Parathyroid adenoma (tissue), 2 donors: Measurements from ENCODE around the gene ODAPH.
"Not testable (repeated sequence)": the region's sequence is repeated elsewhere in the genome, so short reads cannot be mapped to it uniquely, and the experiment has no call there.

Source experiments
- H2AFZ ChIP-seq: fragments of 300-600 bp; sonication (generic); one replicate; pipeline ENCODE4 v1.7.0; 2017; ENCODE audit warnings: antibody characterized with exemption, mild to moderate bottlenecking
- H3K27ac ChIP-seq: fragments of 300-600 bp; sonication (generic); one replicate; pipeline ENCODE4 v1.7.0; 2017
- H3K27me3 ChIP-seq: fragments of 300-600 bp; sonication (generic); one replicate; pipeline ENCODE4 v1.7.0; 2017; ENCODE audit warnings: low read length; ENCODE audit not compliant: control insufficient read depth, insufficient read depth
- H3K36me3 ChIP-seq: fragments of 300-600 bp; sonication (generic); one replicate; pipeline ENCODE4 v1.7.0; 2017; ENCODE audit warnings: low read length; ENCODE audit not compliant: control insufficient read depth, insufficient read depth
- H3K4me1 ChIP-seq: fragments of 300-600 bp; sonication (generic); one replicate; pipeline ENCODE4 v1.7.0; 2017; ENCODE audit warnings: control low read depth
- H3K4me2 ChIP-seq: fragments of 300-600 bp; sonication (generic); one replicate; pipeline ENCODE4 v1.7.0; 2017; ENCODE audit warnings: low read length
- H3K4me3 ChIP-seq: fragments of 300-600 bp; sonication (generic); one replicate; pipeline ENCODE4 v1.7.0; 2017; ENCODE audit warnings: low read depth, low read length
- H3K79me2 ChIP-seq: fragments of 300-600 bp; sonication (generic); one replicate; pipeline ENCODE4 v1.7.0; 2017; ENCODE audit warnings: control low read depth
- H3K9ac ChIP-seq: fragments of 300-600 bp; sonication (generic); one replicate; pipeline ENCODE4 v1.7.0; 2017; ENCODE audit warnings: mild to moderate bottlenecking
- H3K9me3 ChIP-seq: fragments of 300-600 bp; sonication (generic); one replicate; pipeline ENCODE4 v1.7.0; 2017; ENCODE audit warnings: low read length; ENCODE audit not compliant: control insufficient read depth
- TF ChIP-seq, protein P1 (sequence below): fragments of 300-600 bp; sonication (generic); IDR thresholded peaks from one replicate; pipeline ENCODE4 v1.7.0; 2017; ENCODE audit warnings: antibody characterized with exemption, mild to moderate bottlenecking
- donor health status: primary hyperparathyroidism.

ODAPH gene

DNA sequence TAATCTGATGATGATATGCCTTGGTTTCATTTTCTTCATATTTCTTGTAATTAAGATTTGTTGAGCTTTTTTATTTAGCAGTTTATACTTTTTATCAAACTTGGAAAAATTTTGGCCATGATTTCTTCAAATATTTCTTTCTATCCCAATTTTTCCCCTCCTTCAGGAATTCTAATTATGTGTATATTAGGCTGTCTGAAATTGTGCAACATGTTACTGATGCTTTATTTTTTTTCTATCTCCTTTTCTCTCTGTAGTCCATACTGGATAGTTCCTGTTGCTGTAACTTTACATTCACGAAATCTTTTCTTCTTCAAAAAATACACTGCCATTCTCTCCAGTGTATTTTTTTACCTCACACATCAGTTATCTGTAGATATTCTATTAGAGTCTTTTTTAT, 30.8 kb upstream of the ODAPH start:
- Histone ChIP-seq H2AFZ (no peak overlapping the region), H3K4me3 (no peak overlapping the region), H3K9me3 (no peaks in the 10 kb centered on the region), H3K27me3 (no peaks in the 10 kb centered on the region), H3K4me2 (no peak overlapping the region), H3K4me1 (no peaks in the 10 kb centered on the region), H3K36me3 (no peaks in the 10 kb centered on the region), H3K27ac (no peak overlapping the region), H3K79me2 (peaks cover 2% of the 10 kb centered on the region), H3K9ac (no peak overlapping the region)
- TF ChIP-seq, protein P1, sequence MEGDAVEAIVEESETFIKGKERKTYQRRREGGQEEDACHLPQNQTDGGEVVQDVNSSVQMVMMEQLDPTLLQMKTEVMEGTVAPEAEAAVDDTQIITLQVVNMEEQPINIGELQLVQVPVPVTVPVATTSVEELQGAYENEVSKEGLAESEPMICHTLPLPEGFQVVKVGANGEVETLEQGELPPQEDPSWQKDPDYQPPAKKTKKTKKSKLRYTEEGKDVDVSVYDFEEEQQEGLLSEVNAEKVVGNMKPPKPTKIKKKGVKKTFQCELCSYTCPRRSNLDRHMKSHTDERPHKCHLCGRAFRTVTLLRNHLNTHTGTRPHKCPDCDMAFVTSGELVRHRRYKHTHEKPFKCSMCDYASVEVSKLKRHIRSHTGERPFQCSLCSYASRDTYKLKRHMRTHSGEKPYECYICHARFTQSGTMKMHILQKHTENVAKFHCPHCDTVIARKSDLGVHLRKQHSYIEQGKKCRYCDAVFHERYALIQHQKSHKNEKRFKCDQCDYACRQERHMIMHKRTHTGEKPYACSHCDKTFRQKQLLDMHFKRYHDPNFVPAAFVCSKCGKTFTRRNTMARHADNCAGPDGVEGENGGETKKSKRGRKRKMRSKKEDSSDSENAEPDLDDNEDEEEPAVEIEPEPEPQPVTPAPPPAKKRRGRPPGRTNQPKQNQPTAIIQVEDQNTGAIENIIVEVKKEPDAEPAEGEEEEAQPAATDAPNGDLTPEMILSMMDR = no peak

- H2AFZ ChIP-seq = no peak overlapping the region
- H3K27ac ChIP-seq = no peak overlapping the region
- H3K36me3 ChIP-seq = no peaks in the 10 kb centered on the region
- H3K27me3 ChIP-seq = no peaks in the 10 kb centered on the region
- H3K79me2 ChIP-seq = peaks cover 2% of the 10 kb centered on the region
- H3K9ac ChIP-seq = no peak overlapping the region
- H3K4me1 ChIP-seq = no peaks in the 10 kb centered on the region
- no peak overlapping the region for H3K4me3 ChIP-seq
- TF ChIP-seq, protein P1 = no peak
- no peak overlapping the region for H3K4me2 ChIP-seq
- H3K9me3 ChIP-seq = no peaks in the 10 kb centered on the region
Observed at GRCh38 chr4:75525910-75526309, 30.0 kb upstream of the ODAPH start.

GRCh38 chr4:75527482-75527881, 28.4 kb upstream of the ODAPH start:
- Histone ChIP-seq H3K4me2 (no peak overlapping the region), H3K4me1 (no peaks in the 10 kb centered on the region), H3K9ac (no peak overlapping the region), H3K36me3 (no peaks in the 10 kb centered on the region), H2AFZ (no peak overlapping the region), H3K27ac (no peak overlapping the region), H3K4me3 (no peak overlapping the region), H3K9me3 (no peaks in the 10 kb centered on the region), H3K27me3 (no peaks in the 10 kb centered on the region), H3K79me2 (peaks cover 2% of the 10 kb centered on the region)
- TF ChIP-seq, protein P1 = no peak

DNA sequence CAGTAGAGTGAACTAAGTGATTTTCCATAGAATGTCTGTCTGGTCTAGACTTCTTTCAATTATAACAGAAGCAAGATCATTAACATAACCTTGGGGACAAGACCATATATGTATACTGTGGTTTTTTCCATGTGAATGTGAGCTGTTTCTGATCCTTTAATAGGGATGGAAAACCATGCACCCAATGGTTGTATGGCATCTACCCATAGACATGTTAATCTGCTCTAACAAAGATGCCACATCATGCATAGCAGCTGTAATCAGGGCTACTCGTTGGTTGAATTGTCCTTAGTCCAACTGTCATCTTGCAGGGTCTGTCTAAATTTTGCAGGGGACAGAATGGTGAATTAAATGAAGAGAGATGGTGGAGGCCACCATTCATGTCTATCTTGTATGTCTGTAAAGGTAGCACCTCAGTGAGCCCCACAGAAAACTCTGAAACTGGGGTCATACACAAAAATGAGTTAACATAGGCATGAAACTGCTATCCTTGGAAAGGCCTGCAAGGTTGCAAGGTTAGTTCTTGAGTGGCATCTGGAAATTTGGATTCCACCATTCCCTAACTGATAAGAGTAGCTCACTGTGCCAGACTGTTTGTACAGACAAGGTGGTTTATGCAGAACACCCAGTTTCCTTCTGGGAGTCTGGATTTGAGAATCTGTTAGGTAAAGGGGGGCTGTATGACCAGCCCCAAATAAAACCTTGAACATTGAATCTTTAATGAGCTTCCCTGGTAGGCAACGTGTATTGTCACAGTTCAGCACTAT, 25.1 kb upstream of the ODAPH start:
- TF ChIP-seq, protein P1 = no peak
- no peaks in the 10 kb centered on the region for H3K27me3 ChIP-seq
- no peaks in the 10 kb centered on the region for H3K4me1 ChIP-seq
- no peaks in the 10 kb centered on the region for H3K79me2 ChIP-seq
- H3K4me2 ChIP-seq = no peak overlapping the region
- no peak overlapping the region for H3K9ac ChIP-seq
- no peaks in the 10 kb centered on the region for H3K36me3 ChIP-seq
- no peaks in the 10 kb centered on the region for H3K9me3 ChIP-seq
- no peak overlapping the region for H2AFZ ChIP-seq
- no peak overlapping the region for H3K27ac ChIP-seq
- H3K4me3 ChIP-seq = no peak overlapping the region

GRCh38 chr4:75531536-75532143, 24.2 kb upstream of the ODAPH start:
- not testable (repeated sequence) for H2AFZ ChIP-seq, H3K9ac ChIP-seq, H3K27me3 ChIP-seq, H3K9me3 ChIP-seq, H3K4me3 ChIP-seq, H3K36me3 ChIP-seq, H3K79me2 ChIP-seq, H3K4me2 ChIP-seq, H3K4me1 ChIP-seq, H3K27ac ChIP-seq

GRCh38 chr4:75533339-75533887, 22.5 kb upstream of the ODAPH start:
- not testable (repeated sequence) for H3K27ac ChIP-seq, H3K79me2 ChIP-seq, H3K9me3 ChIP-seq, H3K4me3 ChIP-seq, H3K27me3 ChIP-seq, H2AFZ ChIP-seq, H3K9ac ChIP-seq, H3K4me1 ChIP-seq, H3K4me2 ChIP-seq, H3K36me3 ChIP-seq

- not testable (repeated sequence) for H3K9ac ChIP-seq, H2AFZ ChIP-seq, H3K27me3 ChIP-seq, H3K36me3 ChIP-seq, H3K4me3 ChIP-seq, H3K4me2 ChIP-seq, H3K4me1 ChIP-seq, H3K27ac ChIP-seq, H3K9me3 ChIP-seq, H3K79me2 ChIP-seq
Observed at GRCh38 chr4:75533926-75534325, 21.9 kb upstream of the ODAPH start.
